ENCODE measurements around the gene ZSCAN9.

The ZSCAN9 gene

GRCh38 chr6:28269492-28269891, 44.4 kb downstream of the ZSCAN9 start:
- DNase-seq: no peak

GRCh38 chr6:28274888-28275287, 49.8 kb downstream of the ZSCAN9 start:
- DNase-seq: no peak

- DNase-seq: no peak
Measured at GRCh38 chr6:28277746-28278145, 52.7 kb downstream of the ZSCAN9 start.

GRCh38 chr6:28280595-28281287, 55.7 kb downstream of the ZSCAN9 start:
- no peak for DNase-seq

GRCh38 chr6:28281288-28282064, 56.4 kb downstream of the ZSCAN9 start, which contains the start of gene PGBD1:
Gene PGBD1, plus strand, starts transcription at chr6:28281572. Its CDS starts 2,242 bp downstream, at chr6:28283814.
- peak; percentile 67 for DNase-seq

GRCh38 chr6:28282926-28283325, 57.9 kb downstream of the ZSCAN9 start:
- DNase-seq: no peak
